Activated naive CD4-positive, alpha-beta T cell treated with anti-CD3 and anti-CD28 coated beads for 36 hours (primary cell): ENCODE data around the gene NUDT19. TPM values are rescaled to one million over a fixed set of nuclear protein-coding genes. Genes with fewer than 3 reads are reported as not detected.
"Not testable (repeated sequence)": the region's sequence is repeated elsewhere in the genome, so short reads cannot be mapped to it uniquely, and the experiment has no call there.

Experiments
- CTCF ChIA-PET: fragments of 350-600 bp; sonication (Branson Sonifier 250); formaldehyde crosslinking; loops from one replicate; lab custom pipeline; 2021; ENCODE audit warnings: antibody characterized with exemption; lab: Charles Lee
- DNase-seq: peaks from one replicate; pipeline ENCODE4 v3.0.0-alpha.2; 2020
- H3K27ac Mint-ChIP-seq: one replicate; pipeline ENCODE4 v1.8.0; 2021; ENCODE audit warnings: mild to moderate bottlenecking, mixed read lengths
- H3K27me3 Mint-ChIP-seq: one replicate; pipeline ENCODE4 v1.8.0; 2021; ENCODE audit warnings: low read depth, mixed read lengths
- H3K36me3 Mint-ChIP-seq: one replicate; pipeline ENCODE4 v1.8.0; 2021; ENCODE audit warnings: low read depth, mixed read lengths
- H3K4me1 Mint-ChIP-seq: one replicate; pipeline ENCODE4 v1.8.0; 2021; ENCODE audit warnings: low read depth, mixed read lengths
- H3K4me3 Mint-ChIP-seq: one replicate; pipeline ENCODE4 v1.8.0; 2021; ENCODE audit warnings: mild to moderate bottlenecking, moderate library complexity, mixed read lengths
- H3K9me3 Mint-ChIP-seq: one replicate; pipeline ENCODE4 v1.8.0; 2021; ENCODE audit warnings: mixed read lengths
- intact Hi-C: fragments of 100-400 bp; cut with micrococcal nuclease; formaldehyde crosslinking; loops from one replicate; pipeline ENCODE4 v1.15.1; 2023
- total RNA-seq, 2 experiments: library from RNA; stranded (reverse); gene quantifications; one replicate each; pipeline ENCODE4 v1.2.3, GENCODE V29; 2021

The NUDT19 gene
- total RNA-seq, 2 experiments from 2014 or later: 11.9 to 13.6 TPM

- no peak overlapping the region for H3K4me3 Mint-ChIP-seq
- H3K36me3 Mint-ChIP-seq: peaks cover under 1% of the 10 kb centered on the region
- no peak overlapping the region for H3K27ac Mint-ChIP-seq
- no peak for DNase-seq
- intact Hi-C loops: no loop called here
- CTCF ChIA-PET: no interaction called here
- no peaks in the 10 kb centered on the region for H3K4me1 Mint-ChIP-seq
- H3K9me3 Mint-ChIP-seq: no peaks in the 10 kb centered on the region
- H3K27me3 Mint-ChIP-seq: no peaks in the 10 kb centered on the region
Measured at GRCh38 chr19:32720216-32720935, 28.8 kb downstream of the NUDT19 start.

GRCh38 chr19:32720936-32721250, 29.3 kb downstream of the NUDT19 start:
- no peaks in the 10 kb centered on the region for H3K4me1 Mint-ChIP-seq
- DNase-seq: no peak
- intact Hi-C loops: no loop called here
- H3K27ac Mint-ChIP-seq: no peak overlapping the region
- no peaks in the 10 kb centered on the region for H3K36me3 Mint-ChIP-seq
- no peak overlapping the region for H3K4me3 Mint-ChIP-seq
- CTCF ChIA-PET: no interaction called here
- H3K27me3 Mint-ChIP-seq: no peaks in the 10 kb centered on the region
- no peaks in the 10 kb centered on the region for H3K9me3 Mint-ChIP-seq

- no peaks in the 10 kb centered on the region for H3K36me3 Mint-ChIP-seq
- H3K9me3 Mint-ChIP-seq: no peaks in the 10 kb centered on the region
- intact Hi-C loops: no loop called here
- no peak overlapping the region for H3K4me3 Mint-ChIP-seq
- no peak overlapping the region for H3K27ac Mint-ChIP-seq
- no peaks in the 10 kb centered on the region for H3K4me1 Mint-ChIP-seq
- H3K27me3 Mint-ChIP-seq: peaks cover 17% of the 10 kb centered on the region
- DNase-seq: no peak
- CTCF ChIA-PET: interaction anchor here (0.5 to 0.6 kb wide), 2 partner anchors 11 to 79 kb away, joined by 3 to 4 read pairs; no protein-coding TSS in a partner anchor
Measured at GRCh38 chr19:32735936-32736335, 44.3 kb downstream of the NUDT19 start.

GRCh38 chr19:32743021-32743420, 51.4 kb downstream of the NUDT19 start:
- CTCF ChIA-PET: no interaction called here
- H3K9me3 Mint-ChIP-seq: no peaks in the 10 kb centered on the region
- H3K4me3 Mint-ChIP-seq: no peak overlapping the region
- peaks cover 14% of the 10 kb centered on the region for H3K27me3 Mint-ChIP-seq
- no peaks in the 10 kb centered on the region for H3K36me3 Mint-ChIP-seq
- intact Hi-C loops: no loop called here
- no peak for DNase-seq
- H3K4me1 Mint-ChIP-seq: peaks cover 8% of the 10 kb centered on the region
- H3K27ac Mint-ChIP-seq: no peak overlapping the region

- peaks cover 11% of the 10 kb centered on the region for H3K4me1 Mint-ChIP-seq
- H3K27ac Mint-ChIP-seq: no peak overlapping the region
- no peak for DNase-seq
- CTCF ChIA-PET: no interaction called here
- peaks cover 17% of the 10 kb centered on the region for H3K27me3 Mint-ChIP-seq
- H3K4me3 Mint-ChIP-seq: no peak overlapping the region
- intact Hi-C loops: no loop called here
- no peaks in the 10 kb centered on the region for H3K9me3 Mint-ChIP-seq
- H3K36me3 Mint-ChIP-seq: no peaks in the 10 kb centered on the region
Measured at GRCh38 chr19:32743447-32743846, 51.8 kb downstream of the NUDT19 start.

- no peaks in the 10 kb centered on the region for H3K36me3 Mint-ChIP-seq
- H3K9me3 Mint-ChIP-seq: no peaks in the 10 kb centered on the region
- CTCF ChIA-PET: interaction anchor here (0.5 kb wide), 1 partner anchor 379 kb away, joined by 3 read pairs; no protein-coding TSS in a partner anchor
- intact Hi-C loops: no loop called here
- H3K4me3 Mint-ChIP-seq: no peak overlapping the region
- peaks cover 14% of the 10 kb centered on the region for H3K4me1 Mint-ChIP-seq
- H3K27me3 Mint-ChIP-seq: peaks cover 12% of the 10 kb centered on the region
- no peak overlapping the region for H3K27ac Mint-ChIP-seq
- no peak for DNase-seq
Measured at GRCh38 chr19:32744555-32745325, 53.1 kb downstream of the NUDT19 start.

GRCh38 chr19:32745594-32746251, 54.1 kb downstream of the NUDT19 start:
- H3K9me3 Mint-ChIP-seq, H3K27ac Mint-ChIP-seq, H3K36me3 Mint-ChIP-seq, CTCF ChIA-PET, H3K4me3 Mint-ChIP-seq: not testable (repeated sequence)
- peaks cover 14% of the 10 kb centered on the region for H3K4me1 Mint-ChIP-seq
- intact Hi-C loops: loop anchor here (2.0 kb wide), 2 partner anchors 49 to 55 kb away; partner anchors contain the start of gene NUDT19
- peaks cover 11% of the 10 kb centered on the region for H3K27me3 Mint-ChIP-seq
- peak; percentile 18 for DNase-seq

- Mint-ChIP-seq H3K27me3 (peaks cover 12% of the 10 kb centered on the region), H3K4me1 (peaks cover 14% of the 10 kb centered on the region)
- H3K27ac Mint-ChIP-seq, H3K9me3 Mint-ChIP-seq, CTCF ChIA-PET, H3K36me3 Mint-ChIP-seq, H3K4me3 Mint-ChIP-seq: not testable (repeated sequence)
- DNase-seq: peak; percentile 37
- intact Hi-C loops: loop anchor here (2.0 kb wide), 2 partner anchors 48 to 56 kb away; partner anchors contain the start of gene NUDT19
Measured at GRCh38 chr19:32746631-32747196, 55.1 kb downstream of the NUDT19 start.

- Mint-ChIP-seq H3K36me3 (no peaks in the 10 kb centered on the region), H3K27me3 (peaks cover 16% of the 10 kb centered on the region), H3K9me3 (no peaks in the 10 kb centered on the region), H3K27ac (no peak overlapping the region), H3K4me1 (peaks cover 14% of the 10 kb centered on the region), H3K4me3 (no peak overlapping the region)
- CTCF ChIA-PET: no interaction called here
- intact Hi-C loops: no loop called here
- no peak for DNase-seq
Measured at GRCh38 chr19:32748497-32748896, 56.9 kb downstream of the NUDT19 start.

- intact Hi-C loops: no loop called here
- H3K36me3 Mint-ChIP-seq: no peaks in the 10 kb centered on the region
- H3K27ac Mint-ChIP-seq: no peak overlapping the region
- no peaks in the 10 kb centered on the region for H3K9me3 Mint-ChIP-seq
- H3K4me1 Mint-ChIP-seq: peaks cover 14% of the 10 kb centered on the region
- no peak for DNase-seq
- peaks cover 16% of the 10 kb centered on the region for H3K27me3 Mint-ChIP-seq
- H3K4me3 Mint-ChIP-seq: no peak overlapping the region
- CTCF ChIA-PET: no interaction called here
Measured at GRCh38 chr19:32748948-32749347, 57.3 kb downstream of the NUDT19 start.

- Mint-ChIP-seq H3K4me1 (peaks cover 14% of the 10 kb centered on the region), H3K27me3 (peaks cover 18% of the 10 kb centered on the region), H3K36me3 (no peaks in the 10 kb centered on the region), H3K4me3 (no peak overlapping the region), H3K9me3 (no peaks in the 10 kb centered on the region), H3K27ac (no peak overlapping the region)
- CTCF ChIA-PET: no interaction called here
- intact Hi-C loops: no loop called here
- DNase-seq: no peak
Measured at GRCh38 chr19:32749361-32749760, 57.7 kb downstream of the NUDT19 start.

- no peak overlapping the region for H3K27ac Mint-ChIP-seq
- no peak for DNase-seq
- CTCF ChIA-PET: no interaction called here
- H3K9me3 Mint-ChIP-seq: no peaks in the 10 kb centered on the region
- intact Hi-C loops: no loop called here
- H3K27me3 Mint-ChIP-seq: peaks cover 24% of the 10 kb centered on the region
- H3K36me3 Mint-ChIP-seq: no peaks in the 10 kb centered on the region
- no peak overlapping the region for H3K4me3 Mint-ChIP-seq
- peaks cover 11% of the 10 kb centered on the region for H3K4me1 Mint-ChIP-seq
Measured at GRCh38 chr19:32750441-32751055, 58.9 kb downstream of the NUDT19 start.
